OCI-LY7 (cell line): ENCODE data around the gene GNG11.

Source experiments
- CTCF ChIP-seq: fragments of 200-600 bp; sonication (generic); conservative IDR thresholded peaks from 2 replicates; pipeline ENCODE4 v1.5.1; 2014; ENCODE audit warnings: mild to moderate bottlenecking, antibody characterized with exemption, low read length, moderate library complexity, mixed read lengths
- EZH2phosphoT487 ChIP-seq: fragments of 200-600 bp; sonication (generic); IDR thresholded peaks from 2 replicates; pipeline ENCODE4 v1.6.1; 2018; ENCODE audit warnings: low read depth, borderline replicate concordance, mild to moderate bottlenecking, mixed run types, antibody characterized with exemption, low read length, moderate library complexity, mixed read lengths

GRCh38 chr7:93884541-93884940 lies 37.0 kb upstream of the GNG11 start:
- TF ChIP-seq CTCF (no peak), EZH2phosphoT487 (no peak)
